Kasumi-1 (cell line): Measurements from ENCODE around the gene NSF.
"Not testable (repeated sequence)": the region's sequence is repeated elsewhere in the genome, so short reads cannot be mapped to it uniquely, and the experiment has no call there.

ENCODE experiments used
- DNase-seq, 2 experiments: peaks; one replicate each; lab custom pipeline; 2025; lab: John Stamatoyannopoulos, UW

The NSF gene

GRCh38 chr17:46628753-46629436 lies 38.4 kb downstream of the NSF start:
- not testable (repeated sequence) for DNase-seq

- DNase-seq, result not testable (repeated sequence)
Observed at GRCh38 chr17:46632146-46632545, 41.7 kb downstream of the NSF start.

- DNase-seq, result not testable (repeated sequence)
Observed at GRCh38 chr17:46634844-46635243, 44.4 kb downstream of the NSF start.

DNA sequence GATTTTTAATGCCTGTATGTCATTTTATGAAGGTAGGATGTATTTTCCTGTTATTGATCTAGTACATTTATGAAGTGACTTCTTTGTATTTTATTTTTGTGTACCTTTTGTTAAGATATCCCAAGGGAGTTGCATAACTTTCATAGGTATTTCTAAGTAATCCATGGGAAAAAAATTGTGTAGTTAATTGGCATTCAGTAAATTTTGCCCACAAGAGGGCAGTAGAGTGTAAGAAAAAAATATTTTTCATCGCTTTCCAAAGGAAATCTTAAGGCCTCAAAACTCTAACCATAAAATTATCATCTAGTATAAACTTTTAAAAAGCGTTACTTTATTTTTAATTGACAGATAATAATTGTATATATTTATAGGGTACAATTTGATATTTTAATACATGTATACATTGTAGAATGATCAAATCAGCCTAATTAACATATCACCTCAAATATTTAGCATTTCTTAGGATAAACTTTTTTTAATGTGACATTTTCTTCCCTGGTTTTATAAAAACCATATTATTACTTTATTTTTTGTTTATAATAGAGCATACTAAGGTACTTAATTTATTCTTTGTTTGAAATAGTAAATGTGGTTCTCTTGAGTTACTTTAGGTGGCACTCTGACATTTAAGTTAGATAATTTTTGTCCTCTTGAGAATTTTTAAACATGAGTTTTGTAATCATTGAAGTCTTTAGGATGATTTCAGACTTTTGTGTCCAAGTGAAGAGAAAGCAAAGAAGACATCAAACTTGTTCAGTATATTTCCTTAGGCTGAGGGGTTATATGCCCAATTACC lies 51.6 kb downstream of the NSF start:
- not testable (repeated sequence) for DNase-seq

DNA sequence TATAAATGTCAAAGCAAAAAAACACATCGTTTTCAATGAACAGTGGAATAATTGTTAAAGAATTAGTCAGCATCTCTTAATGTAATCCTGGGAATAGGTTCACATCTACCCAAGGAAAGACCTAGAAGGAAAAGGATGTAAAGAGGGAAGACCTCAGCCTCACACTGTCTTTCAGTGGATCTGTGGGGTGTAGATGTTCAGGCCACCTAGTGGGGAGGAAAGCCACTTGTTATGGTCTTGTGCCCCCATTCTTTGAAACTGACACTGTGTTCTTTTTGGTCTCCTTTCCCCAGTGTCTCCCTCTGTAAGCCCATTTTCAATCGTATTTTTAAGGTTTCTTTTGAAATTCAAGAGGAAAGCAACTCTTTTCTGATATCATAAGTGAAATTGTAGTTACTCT lies 56.8 kb downstream of the NSF start:
- not testable (repeated sequence) for DNase-seq

DNA sequence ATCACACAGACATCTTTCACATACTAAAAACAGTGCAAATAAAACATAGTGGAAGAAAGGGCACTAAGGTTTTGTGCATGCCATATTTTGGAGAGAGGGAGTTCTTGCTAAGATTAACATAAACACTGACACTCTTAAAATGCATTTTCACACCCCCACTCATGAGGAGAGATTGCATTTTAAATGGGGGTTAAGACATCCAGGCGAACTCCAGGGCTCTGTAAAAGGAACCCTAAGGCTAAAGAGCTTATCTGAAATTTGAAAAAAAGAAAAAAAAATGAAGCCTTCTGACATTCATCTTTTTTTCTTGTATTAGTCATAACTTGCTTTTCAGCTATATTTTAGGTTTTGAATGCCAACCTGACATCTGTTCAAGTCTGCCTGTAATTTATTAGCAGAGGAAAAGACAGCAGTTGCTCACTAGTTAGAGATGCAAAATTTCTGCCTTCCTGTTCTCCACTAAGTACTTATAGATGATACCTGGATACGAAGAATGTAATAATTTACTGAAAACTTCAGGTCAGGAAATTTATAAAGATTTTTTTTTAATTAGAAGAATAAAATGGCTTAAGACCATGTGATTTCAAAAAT lies 57.3 kb downstream of the NSF start:
- DNase-seq, result not testable (repeated sequence)

DNA sequence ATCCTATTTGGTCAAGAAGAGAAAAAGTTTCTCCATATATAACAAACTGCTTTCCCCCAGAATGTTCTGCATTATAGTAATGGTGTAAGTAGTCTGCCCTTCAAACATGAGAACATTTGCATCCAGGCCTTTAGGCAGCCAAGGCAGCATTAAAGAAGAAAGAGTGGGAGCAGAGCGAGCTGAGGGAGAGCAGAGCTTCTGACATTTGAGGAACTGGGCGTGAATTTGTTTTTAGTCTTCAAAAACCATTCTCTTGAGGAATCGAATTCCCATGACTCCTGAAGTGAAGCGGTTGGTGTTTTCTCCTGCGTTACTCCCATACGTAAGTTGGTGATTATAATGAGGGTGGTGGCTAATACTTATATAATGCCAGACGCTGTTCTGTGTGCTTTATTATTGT lies 58.8 kb downstream of the NSF start:
- DNase-seq, result not testable (repeated sequence)

GRCh38 chr17:46652024-46652643 lies 61.7 kb downstream of the NSF start:
- not testable (repeated sequence) for DNase-seq

GRCh38 chr17:46658235-46658634 lies 67.8 kb downstream of the NSF start:
- DNase-seq, result not testable (repeated sequence)

- DNase-seq, result not testable (repeated sequence)
Observed at GRCh38 chr17:46659702-46660101, 69.2 kb downstream of the NSF start.

- not testable (repeated sequence) for DNase-seq
Observed at GRCh38 chr17:46663123-46663522, 72.7 kb downstream of the NSF start.

DNA sequence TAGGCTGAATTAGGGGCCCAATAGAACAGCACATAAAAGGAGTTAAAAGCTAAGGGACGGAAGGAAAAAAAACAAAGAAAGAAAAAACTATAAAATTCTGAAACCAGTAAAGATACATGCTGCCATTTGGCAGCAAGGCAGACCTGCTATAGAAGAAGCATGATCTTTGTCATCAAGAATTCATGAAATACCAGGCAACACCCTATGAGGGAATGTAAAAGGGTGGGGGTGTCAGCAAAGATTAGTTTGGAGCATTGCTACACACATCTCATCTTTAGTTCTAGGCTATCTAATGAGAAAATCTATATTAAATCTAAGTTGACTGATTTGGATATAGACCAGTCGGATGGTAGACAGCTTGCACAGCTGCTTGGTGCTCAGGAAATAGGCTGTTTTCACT lies 73.1 kb downstream of the NSF start:
- DNase-seq, result not testable (repeated sequence)

DNA sequence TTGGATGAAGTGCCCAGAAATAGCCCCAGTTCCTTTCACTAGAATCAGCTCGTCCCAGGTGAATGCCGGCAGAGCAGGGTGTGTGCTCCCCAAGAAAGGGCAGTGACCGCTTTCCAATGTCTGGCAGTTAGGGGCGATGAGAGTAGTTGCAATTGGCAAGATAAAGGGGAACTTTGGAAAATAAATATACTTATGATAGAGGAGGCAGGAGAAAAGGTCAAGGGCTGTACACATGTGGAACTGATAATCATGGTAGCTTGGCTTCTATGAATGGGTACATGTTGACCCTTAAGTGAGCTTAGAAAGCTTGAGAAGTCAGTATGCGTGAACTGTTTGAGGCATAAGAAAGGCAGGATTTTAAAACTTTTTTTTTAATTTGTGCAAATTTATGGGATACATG lies 75.5 kb downstream of the NSF start:
- DNase-seq, result not testable (repeated sequence)

- not testable (repeated sequence) for DNase-seq
Observed at GRCh38 chr17:46670789-46671188, 80.3 kb downstream of the NSF start.

DNA sequence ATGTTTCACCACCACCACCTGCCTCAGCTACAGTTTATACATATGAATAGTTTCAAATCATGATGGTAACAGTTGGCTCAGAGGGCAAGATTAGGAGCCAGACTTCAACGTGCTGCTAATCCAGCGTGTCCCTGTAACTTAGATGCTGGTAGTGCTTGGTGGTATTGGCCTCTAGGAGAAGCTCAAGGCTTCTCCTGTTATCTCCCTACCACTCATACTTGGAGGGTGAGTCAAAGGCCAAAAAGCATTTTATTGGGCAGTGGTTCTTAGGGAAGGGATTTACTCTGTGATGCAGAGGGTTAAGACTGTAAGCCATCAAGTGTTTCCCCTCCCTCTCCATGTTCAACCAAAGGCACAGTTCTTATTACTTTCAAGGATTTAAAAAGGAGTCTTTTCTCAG lies 82.3 kb downstream of the NSF start:
- not testable (repeated sequence) for DNase-seq

- DNase-seq, result not testable (repeated sequence)
Observed at GRCh38 chr17:46677819-46678218, 87.3 kb downstream of the NSF start.

DNA sequence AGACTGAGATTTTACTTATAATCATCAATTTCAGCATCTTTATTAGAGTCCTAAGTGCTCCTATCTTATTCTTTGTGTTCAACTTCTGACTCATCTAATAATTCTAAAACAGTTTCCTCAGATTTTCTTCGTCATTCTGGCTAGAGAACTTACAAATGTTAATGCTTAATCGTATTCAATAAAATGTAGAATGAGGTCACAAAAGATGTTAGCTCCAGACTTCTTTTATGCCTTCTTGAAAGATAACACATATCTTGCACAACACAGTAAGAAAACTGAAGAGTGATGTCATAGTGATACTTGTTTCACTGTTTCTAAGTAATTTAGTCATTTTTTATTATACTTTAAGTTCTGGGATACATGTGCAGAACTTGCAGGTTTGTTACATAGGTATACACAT lies 93.2 kb downstream of the NSF start:
- not testable (repeated sequence) for DNase-seq

GRCh38 chr17:46685284-46685683 lies 94.8 kb downstream of the NSF start:
- DNase-seq, result not testable (repeated sequence)

- DNase-seq, result not testable (repeated sequence)
Observed at GRCh38 chr17:46692196-46692595, 101.7 kb downstream of the NSF start.

- DNase-seq, result not testable (repeated sequence)
Observed at GRCh38 chr17:46693283-46693682, 102.8 kb downstream of the NSF start.

GRCh38 chr17:46696522-46696921 lies 106.1 kb downstream of the NSF start:
- not testable (repeated sequence) for DNase-seq

DNA sequence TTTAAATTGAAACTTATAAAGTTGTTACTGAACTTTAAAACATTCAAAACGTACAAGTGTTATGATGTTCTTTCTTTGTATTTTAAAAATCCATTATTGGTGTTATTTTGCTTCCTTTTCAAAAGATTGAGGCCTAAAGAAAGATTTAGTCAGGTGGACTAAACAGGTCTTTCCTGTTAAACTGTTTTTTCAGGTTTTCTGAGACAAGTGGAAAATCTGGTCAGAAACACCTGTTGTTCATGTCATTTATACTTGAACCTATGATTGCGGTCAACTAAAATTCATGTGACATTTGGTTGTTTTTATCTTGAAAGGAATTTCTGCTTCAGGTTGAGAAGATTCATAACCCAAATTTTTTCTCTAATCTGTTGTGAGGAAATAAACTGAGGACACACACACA lies 108.5 kb downstream of the NSF start:
- DNase-seq, result not testable (repeated sequence)
